Stimulated activated CD4-positive, alpha-beta T cell treated with anti-CD3 and anti-CD28 coated beads, Interleukin-15, amount 100 ng/mL, for 48 hours (primary cell): ENCODE results near the gene ETV6.

Source experiments
- DNase-seq, 2 donors: peaks; one replicate each; pipeline ENCODE4 v3.0.0-alpha.2; 2020; ENCODE audit warnings: low read depth in 2 of 2

The ETV6 gene

GRCh38 chr12:11741434-11742092 lies 92.1 kb downstream of the ETV6 start:
- no peak for DNase-seq

DNA sequence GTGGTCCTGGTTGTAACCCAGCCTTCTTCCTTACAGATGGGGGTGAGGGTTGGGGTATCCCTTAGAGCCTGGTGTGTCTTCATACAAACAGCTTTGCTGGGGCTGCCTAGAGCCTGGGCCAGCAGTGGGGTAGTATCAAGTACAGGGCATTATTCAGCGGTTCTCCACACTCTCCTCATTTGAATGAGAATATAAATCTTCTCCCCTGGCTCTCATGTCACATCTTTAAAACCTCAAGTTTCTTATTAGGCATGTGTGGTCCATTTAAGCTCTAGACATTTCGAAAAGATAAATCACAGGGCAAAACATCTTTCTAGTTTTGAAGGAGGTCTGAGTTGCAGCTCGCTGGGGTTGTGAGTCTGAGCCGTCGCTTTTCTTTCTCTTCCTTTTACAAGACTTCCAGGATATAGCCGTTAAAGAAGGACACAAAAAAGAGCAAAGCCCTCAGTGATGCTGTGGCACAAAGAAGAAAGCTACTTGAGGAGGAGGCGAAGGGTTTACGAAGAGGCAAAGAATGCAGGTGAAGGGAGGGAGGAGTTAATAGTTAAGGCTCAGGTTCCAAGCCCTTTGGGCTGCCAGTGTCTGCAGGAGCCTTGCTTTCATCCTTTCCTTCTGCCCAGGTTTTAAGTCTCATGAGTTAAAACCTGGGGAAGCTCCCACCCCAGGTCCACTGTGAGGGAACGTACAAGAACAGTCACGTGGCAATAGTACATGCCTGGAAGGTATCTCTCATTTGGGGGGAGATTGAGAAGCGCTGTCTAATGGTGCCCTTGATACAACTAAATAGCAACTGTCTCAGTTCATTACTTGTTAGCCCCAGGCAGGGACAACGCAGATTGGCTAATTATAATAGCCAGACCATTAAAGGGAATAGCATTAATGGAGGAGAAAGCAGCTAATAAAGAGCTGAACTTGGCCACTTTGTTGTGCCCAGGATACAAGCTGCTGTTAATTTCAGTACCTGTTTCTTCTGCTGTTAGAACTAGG lies 94.2 kb downstream of the ETV6 start:
- DNase-seq, result no peak

- DNase-seq, result no peak
Observed at GRCh38 chr12:11744410-11744801, 94.9 kb downstream of the ETV6 start.

GRCh38 chr12:11745113-11745512 lies 95.6 kb downstream of the ETV6 start:
- no peak for DNase-seq

DNA sequence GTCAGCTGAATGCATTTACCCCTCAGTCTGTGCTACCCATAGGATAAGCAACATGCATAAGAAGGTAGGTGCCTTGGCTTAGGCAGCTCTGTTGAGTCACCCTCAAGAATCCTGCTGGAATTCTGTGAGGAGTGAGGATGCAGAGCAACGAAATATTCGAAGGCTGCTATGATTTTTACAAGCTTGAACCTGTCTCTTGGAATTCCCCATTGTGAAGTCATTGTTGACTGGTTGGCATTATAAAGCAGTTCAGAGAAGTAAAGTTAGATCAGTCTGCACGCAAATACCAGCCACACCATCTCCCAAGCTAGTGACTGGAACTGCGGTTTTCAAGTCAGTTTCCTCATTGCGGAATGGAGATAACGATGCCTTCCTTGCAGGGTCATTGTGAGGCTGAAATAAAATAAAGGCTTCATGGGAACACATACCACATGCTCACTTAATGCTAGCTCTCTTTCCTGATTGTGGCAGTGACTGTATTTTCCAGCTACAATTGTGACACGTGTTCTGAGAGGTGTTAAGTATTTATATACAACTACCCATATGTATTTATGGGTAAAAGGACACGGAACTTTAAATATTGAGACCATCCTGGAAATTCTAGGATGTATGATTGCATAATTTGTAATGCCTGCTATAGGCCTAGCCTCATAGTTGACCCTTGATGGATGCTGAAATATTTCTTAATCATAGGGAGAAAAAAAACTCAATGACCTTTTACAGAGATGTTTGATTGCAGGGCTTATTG lies 96.7 kb downstream of the ETV6 start:
- no peak for DNase-seq

DNA sequence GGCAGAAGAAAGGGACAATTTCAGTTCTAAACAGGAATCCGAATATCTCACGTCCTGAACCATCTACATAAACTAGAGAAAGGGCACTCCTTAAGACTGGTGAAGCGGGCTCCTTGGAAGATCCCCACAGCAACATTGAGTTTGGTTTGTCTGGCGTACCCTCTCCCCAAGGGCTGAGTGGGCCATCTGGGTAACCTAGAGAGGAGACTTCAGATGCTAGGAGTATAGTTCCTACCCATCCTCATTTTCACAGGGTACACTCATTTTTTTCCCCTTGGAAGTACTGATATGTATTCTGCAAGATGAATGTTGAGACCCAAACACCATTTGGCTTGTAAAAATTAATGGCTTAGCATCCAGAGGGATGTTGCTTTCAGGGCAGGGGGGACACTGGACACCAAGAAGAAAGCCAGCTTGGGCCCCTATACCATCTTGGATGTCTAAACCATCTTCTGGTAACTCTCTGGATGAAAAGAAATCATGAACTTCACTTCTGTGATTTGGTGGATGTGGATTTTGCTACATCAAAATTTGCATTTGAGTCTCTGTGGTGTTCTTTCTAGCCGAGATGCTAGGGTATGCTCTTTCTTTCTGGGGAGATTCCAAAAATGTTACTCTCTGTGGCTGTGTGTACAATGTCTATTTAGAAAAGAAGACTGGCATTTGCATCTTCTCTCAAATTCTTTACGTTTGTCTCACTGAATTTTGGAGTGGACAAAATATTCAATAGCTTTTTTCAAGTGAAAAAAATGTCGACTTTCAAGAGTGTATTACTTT lies 97.7 kb downstream of the ETV6 start:
- DNase-seq, result no peak

DNA sequence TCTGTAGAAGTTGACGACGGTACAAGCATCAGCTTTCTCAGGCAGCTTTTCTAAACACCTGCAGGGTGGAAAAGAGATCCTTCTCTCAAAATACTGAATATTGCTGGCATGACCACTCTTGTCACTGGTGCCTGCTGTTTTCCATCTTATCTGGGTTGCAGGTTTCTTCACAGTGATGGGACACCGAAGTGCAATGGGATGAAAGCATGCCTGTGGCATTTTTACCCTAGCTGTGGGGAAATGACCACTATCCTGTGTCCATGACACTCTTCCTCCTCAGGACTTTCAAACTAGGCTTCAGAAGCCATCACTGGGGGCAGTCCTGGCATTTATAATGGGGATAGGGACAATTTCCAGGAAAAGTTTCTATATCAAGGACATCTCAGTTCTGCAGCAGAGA lies 98.5 kb downstream of the ETV6 start:
- no peak for DNase-seq

- DNase-seq, result no peak
Observed at GRCh38 chr12:11748903-11749302, 99.4 kb downstream of the ETV6 start.

DNA sequence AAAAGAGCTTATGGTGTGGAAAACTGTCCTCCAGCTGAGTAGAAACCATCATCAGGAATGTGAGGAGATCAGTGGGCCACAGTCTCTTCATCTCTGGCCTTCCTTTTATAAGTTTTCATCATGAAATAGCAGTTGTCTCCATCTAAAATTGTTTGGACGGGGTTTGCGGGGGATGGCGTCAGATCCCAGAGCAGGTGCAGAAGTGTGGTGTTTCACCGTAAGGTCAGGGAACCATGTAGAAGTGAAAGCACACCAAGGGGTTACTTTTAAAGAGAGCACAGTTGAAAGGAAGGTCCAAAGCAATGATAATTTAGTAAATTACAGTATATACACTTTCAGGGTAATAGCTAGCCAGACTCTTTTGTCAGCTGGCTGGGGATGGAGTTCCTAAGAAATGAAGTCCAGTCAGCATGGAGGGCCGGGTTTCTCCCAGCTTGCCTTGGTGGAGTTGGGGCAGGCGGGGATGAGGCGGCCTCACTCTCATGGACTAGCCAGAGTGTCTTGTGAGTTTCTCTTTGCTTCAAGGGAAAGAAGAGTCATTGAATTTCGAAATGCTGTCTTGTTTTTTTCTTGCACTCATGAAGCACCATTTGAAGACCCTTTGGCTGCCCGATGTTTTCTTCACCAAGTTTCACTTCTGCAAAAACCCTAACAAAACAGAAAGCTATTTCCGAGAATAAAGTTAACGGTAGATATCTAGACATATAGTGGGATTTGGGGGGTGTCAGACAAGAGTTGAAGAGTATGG lies 100.6 kb downstream of the ETV6 start:
- DNase-seq, result no peak

- no peak for DNase-seq
Observed at GRCh38 chr12:11752403-11753149, 103.1 kb downstream of the ETV6 start.

GRCh38 chr12:11753150-11753499 lies 103.7 kb downstream of the ETV6 start:
- no peak for DNase-seq

DNA sequence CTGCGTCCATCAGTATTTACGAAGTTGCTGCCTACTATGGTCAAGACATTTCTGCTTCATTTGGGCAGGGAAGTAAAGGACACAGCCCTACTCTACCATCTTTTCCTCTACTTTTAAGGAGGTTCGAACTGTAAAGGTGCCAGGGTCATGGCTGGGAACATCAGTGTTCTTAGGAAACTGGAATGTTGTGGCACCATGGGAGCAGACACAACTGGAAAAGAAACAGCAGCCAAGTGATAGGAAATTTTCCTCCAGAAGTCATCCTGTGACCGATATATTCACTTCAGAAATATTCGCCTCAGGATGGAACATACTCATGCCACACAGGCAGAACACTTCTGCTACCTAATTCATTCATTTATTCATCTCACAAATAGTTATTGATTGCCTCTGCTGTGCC lies 104.4 kb downstream of the ETV6 start:
- no peak for DNase-seq

DNA sequence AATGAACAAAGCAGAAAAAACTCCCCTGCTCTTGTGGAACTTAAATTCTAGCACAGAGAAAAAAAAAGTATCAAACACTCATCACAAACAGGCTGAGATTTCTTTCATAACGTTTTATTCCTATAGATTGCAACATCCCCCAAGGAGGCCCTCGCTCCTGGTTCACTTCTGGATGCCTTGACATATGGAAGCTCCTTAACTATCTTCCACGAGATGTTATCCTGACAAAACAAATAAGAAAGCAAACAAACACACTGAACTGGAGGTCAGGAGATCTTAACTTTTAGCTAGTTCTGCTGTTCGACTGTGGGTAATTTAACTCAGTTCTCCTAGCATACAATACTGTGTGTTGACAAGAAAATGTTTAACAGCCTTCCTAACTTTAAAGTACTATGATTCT lies 104.8 kb downstream of the ETV6 start:
- DNase-seq, result no peak

- no peak for DNase-seq
Observed at GRCh38 chr12:11755302-11755930, 105.9 kb downstream of the ETV6 start.

- DNase-seq, result no peak
Observed at GRCh38 chr12:11756022-11756421, 106.5 kb downstream of the ETV6 start.

DNA sequence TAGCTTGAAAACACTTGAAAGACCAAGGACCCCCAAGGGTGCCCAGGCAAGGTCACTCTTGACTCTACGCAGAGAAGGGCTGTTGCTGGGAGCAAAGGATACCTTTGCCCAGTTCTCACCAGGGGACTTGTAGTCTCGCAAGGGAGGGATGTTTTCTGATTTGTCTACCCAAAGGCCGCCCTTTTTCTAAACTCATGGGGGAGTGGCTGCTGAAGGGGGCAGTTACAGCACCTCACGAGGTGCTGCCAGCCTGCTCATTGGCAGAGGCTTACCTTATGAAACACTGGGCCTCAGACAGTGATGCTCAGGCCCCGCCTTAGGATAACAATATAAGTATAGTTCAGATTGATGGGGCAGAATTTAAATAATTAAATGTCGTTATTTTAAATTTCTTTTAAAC lies 107.0 kb downstream of the ETV6 start:
- no peak for DNase-seq

DNA sequence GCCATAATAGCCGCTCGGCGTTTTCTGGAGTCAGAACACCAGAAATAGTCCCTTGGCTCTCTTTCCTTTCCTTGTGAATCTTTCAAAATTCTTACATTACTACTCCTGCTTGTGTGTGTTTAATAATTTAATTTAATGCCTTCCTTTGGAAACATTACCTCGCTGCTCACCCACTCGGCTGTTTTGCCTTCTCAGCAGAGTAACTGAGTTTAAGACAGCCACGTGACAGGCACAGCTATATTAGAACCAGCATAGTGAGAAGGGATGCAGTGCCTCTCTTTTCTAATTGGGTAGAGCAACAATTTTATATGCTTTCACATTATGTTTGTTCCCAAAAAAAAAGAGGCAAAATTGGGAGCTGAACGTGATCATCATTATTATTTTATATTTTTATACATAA lies 107.6 kb downstream of the ETV6 start:
- no peak for DNase-seq

GRCh38 chr12:11757531-11757930 lies 108.1 kb downstream of the ETV6 start:
- DNase-seq, result no peak

DNA sequence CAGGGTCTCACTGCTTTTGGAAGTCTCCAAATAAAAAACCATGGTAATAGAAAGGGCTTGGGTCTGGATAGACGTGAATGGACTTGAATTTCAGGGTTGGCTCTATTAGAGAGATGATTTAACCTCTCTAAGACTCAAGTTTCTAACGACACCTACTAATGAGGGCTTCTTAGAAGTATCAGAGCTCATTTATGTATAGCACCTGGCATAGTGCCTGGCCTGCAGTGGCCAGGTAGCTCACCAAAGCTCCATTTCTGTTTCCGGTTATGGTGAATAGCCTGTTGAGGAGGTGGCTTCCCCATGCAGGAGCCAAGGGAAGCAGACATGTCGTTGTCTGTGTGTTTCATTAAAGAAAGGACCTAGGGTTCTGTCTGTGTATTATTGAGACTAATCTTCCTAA lies 108.6 kb downstream of the ETV6 start:
- DNase-seq, result no peak
